CD4-positive, alpha-beta T cell treated with Interleukin-2 at 100 ng/mL for 4 hours (primary cell): Measurements from ENCODE around the gene PRKCZ.
"Not testable (repeated sequence)": the region's sequence is repeated elsewhere in the genome, so short reads cannot be mapped to it uniquely, and the experiment has no call there.

ENCODE experiments used
- DNase-seq: peaks from one replicate; pipeline ENCODE4 v3.0.0-alpha.2; 2020; ENCODE audit warnings: low spot score

PRKCZ gene

DNA sequence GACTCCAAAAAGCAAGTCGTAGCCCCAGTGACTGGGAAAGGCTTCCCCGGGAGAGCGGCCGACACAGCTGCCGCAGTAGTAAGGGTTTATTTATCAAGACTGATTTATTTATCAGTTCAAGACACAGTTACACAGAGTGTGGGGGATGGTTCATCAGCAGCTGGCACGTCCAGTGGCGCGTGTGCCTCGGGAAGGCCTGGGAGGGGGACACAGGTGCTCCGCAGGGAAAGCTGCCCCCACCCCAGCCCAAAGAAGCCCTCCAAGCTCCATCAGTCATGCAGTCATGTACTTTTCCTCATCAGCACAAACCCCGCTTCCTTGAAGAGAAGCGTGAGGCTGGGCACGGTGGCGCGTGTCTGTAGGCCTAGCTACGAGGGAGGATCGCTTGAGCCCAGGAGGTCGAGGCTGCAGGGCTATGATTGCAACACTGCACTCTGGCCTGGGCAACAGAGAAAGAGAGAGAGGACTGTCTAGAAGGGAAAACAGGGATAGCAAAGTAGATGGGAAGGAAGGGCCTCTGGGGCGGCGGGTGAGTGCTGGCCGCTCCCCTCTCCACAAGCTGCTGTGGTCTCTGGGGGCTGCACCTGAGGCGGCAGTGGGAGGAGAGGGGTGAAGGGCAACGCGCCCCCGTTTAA lies 53.2 kb downstream of the PRKCZ start:
- no peak for DNase-seq

DNA sequence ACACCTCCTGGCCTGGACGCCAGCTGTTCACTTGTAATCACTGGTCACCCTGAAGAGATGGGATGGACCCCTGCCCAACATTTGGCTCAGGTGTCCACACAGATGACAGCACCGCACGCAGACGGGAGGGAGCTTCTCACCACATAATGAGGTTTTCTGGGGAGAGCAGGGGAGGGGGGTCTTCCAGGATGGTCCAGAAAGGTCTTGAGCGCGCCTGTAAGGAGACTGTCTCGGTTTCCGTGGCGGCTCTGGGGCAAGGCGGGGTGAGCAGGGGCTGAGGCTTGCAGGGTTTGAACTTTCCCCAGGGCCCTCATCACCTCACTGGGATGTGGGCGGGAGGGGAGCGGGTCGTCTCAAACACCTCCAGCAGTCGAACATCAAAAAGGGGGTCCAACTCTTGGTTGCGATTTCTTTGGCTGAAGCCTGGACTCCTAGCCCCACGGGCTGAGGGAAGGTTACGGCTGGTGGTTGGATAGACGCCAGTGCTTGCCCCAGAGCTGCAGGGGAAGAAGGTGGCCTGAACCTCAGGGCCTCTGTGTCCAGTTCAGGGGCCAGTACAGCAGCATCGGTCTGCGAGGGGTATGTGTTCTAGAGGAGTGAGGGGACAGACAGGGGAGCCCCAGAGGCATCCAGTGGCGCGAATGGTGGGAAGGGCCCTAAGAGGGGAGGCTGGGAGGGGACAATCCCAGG lies 53.8 kb downstream of the PRKCZ start:
- DNase-seq: no peak

DNA sequence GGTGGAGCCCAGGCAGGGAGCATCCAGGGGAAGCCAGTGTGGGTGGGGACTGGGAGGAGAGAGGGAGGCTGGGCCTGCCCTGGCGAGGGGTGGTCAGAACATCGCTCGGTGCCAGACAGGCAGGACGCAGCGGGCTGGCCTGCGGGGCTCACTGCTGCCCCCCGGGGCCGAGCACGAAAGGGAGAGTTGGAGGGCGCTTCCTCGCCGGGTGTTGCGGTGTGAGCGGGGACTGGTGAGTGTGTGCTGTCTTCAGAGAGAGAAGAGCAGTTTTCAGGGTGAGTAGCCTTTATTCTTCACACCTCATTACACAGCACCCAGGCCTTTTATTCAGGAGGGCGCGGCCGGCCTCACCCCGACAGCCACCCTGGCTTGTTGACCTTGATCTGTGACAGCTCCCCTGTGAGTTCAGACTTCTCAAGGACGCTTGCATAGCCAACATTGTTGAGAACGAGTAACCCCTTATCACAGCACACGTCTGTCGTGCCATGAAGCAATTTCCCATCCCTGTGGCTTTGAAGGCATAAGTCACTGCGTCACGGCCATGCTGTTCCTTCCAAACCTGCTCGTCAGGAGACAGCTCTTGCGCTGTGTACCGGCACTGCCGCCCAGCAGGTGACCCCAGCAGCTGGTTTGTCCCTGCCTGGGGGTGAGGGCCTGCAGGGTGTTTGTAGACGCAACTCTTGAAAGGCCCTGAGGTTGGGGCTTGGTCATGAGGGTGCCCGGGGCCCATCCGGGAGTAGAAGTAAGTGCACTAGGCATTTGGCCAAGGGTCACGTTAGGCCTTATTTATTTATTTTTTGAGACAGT lies 54.6 kb downstream of the PRKCZ start:
- DNase-seq: no peak

DNA sequence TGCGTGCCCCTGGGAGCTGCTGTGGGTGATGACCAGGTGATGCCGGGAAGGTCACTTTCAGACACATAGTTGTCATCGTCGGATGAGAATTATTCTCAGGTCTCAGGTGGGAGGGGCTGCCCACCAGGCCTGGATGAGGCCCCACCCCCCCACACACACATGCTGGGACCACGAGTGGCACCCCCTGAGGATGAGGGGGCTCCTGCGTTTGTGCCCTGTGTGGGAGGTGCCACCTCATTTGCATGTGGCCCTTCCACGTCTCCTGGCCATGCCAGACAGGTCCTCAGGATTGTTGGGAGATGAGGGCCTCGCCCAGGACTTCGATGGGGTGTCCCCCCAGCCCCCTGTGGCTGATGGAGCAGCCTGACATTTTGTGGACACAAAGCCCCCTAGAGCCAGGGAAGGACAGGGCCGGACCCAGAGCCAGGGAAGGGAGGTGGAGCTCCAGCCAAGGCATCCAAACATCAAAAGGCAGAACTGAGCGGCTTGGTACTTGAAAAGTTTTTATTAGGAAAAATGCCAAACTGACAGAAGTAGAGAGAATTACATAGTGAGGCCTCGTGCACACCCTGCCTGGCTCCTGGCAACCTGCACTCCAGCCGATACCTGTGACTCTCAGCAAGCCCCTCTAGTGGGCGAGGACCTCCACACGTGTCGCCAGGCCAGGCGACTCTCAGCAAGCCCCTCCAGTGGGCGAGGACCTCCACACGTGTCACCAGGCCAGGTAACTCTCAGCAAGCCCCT lies 55.7 kb downstream of the PRKCZ start:
- DNase-seq: no peak

DNA sequence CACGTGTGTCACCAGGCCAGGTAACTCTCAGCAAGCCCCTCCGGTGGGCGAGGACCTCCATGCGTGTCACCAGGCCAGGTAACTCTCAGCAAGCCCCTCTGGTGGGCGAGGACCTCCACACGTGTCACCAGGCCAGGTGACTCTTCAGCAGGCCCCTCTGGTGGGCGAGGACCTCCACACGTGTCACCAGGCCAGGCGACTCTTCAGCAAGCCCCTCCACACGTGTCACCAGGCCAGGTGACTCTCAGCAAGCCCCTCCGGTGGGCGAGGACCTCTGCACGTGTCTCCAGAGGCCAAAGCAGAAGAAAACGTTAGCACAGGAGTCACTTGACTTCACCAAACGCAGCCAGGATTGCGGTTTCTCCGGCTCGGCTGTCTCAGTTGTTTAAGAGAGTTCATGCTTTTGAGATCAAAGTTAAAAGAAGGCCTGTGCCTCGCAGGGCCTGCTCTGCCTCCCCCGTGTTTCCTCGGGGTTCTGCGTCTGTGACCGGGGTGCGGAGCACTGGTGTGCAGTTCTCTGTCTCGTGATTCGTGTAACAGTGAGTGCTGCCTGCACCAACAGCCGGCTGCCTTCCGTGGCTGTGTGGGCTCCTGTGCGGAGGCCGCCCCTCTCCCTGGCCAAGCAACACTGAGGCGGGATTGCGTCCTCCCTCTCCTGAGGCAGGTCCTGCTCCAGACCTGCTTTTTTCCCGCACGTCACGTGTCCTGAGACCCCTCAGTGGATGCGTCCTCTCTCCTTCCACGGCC lies 56.6 kb downstream of the PRKCZ start:
- no peak for DNase-seq

DNA sequence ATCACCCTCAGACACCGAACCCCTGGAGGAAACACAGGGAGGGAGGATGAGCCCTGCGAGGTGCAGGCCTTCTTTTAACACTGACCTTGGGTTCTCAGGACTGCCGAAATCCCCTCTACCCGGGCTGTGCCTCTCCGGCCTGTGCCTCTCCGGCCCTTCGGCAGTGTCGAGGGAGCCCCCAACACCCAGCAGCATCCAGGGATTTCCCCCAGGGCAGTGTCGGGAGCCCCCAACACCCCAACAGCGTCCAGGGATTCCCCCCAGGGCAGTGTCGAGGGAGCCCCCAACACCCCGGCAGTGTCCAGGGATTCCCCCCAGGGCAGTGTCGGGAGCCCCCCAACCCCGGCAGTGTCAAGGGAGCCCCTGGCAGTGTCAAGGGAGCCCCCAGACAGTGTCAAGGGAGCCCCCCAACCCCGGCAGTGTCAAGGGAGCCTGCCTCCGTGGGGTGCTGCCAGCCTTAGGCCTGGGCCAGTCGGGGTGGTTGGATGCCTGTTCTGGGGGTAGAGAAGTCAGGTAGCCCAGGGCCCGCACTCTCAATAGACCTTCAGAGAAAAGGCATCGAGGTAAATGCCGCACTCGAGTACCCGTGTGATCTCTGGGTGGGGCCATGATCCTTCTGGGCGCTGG lies 57.5 kb downstream of the PRKCZ start:
- DNase-seq: no peak

DNA sequence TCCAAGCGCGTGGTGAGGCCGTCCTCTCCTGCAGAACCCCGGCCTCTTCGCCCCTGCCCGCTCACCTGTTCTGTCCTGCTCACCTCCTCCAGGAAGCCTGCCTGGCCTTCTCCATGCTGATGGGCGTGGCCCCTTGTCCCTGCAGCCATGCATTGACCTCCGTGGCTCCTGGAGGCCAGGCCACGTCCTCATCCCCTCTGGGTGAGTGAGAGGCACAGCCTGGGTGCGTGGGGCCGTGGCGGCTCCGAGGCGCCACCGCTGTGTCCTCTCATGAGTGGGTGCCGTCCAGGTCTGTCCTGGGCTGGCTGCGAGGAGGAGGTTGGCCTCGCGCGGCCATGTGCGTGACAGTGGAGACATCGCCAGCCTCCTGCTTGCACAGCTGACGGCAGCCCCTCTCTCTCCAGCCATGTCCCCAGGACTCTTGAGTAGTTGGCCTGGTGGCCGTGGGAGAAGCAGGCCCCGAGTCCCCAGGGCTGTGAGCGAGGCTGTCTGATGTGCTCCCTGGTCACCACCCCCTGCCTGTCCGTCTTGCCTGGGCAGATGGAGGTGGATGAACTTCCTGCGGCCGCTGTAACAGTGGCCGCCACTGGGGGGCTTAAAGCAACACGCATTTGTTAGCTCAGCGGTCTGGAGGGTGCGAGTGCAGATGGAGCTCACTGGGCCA lies 58.1 kb downstream of the PRKCZ start:
- no peak for DNase-seq

DNA sequence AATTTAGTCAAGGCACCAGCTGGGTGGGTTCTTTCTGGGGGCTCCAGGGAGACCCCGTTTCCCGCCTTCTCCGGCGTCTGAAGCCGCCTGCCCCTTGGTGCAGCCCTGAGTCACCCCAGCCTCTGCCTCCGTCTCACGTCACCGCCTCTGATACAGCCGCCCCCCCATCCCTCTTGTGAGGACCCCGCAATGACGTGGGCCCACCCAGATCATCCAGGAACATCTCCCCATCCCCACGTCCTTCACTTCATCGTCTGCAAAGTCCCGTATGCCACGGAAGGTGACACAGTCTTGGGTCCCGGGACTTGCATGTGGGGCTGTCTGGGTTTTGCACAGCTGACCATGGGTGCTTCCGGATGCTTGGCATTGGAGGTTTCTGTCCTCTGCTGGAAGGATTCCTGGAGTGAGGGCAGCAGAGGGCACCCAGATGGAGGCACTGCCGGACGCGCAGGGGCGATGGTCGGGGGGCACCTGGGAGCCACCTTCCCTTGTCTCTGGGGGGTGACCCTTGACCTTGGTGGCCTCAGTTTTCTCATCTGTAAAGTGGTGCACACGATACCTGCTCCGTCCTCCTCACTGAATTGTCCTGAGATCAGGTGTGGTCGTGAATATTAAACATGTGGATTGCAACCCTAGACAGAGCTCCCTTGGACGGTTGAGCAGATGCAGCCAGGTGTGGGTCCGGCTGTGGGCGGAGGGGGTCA lies 58.8 kb downstream of the PRKCZ start:
- DNase-seq: no peak

DNA sequence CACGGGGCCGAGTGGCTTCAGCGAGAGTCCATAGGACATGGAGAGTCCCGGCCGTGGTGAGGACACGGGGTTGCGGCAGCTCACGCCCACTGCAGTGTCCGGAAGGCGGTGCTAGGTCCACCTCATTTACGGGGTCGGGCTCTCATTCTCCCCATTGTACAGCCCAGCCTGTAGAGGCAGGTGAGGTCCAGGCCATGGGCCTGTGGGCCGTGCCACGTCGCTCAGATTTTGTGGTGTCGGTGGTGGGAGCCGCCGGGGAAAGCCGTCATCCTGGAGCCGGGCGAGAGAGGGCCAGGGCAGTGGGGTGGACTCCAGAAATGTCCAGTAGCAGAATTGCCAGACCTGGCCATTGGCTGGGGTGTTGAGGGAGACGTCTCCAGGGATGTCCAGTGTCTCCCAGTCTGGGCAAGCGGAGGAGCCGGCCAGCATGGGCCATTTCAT lies 59.4 kb downstream of the PRKCZ start:
- no peak for DNase-seq

DNA sequence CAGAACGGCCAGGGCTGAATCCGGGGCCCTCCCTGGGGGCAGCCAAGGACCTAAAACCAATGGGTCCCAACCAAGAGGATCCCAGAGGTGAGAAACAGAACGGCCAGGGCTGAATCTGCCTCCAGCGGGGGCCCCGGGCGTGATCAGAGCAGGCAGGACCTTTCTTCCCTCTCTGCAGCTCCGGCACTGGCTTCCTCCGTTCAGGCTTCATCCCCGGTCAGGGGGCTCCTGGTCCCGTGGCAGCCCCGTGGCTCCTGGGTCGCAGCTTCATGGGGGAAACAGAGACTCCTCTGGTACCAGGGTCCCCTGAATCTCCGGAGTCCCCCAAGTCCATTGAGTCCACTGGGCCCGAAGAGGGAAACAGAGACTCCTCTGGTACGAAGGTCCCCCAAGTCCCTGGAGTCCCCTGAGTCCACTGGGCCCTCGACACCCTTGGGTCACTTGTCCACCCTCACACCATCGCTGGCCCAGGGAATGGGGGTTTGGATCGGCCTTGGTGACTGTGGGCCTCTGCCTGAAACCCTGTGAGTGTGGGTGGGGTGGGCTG lies 60.1 kb downstream of the PRKCZ start:
- DNase-seq: no peak

DNA sequence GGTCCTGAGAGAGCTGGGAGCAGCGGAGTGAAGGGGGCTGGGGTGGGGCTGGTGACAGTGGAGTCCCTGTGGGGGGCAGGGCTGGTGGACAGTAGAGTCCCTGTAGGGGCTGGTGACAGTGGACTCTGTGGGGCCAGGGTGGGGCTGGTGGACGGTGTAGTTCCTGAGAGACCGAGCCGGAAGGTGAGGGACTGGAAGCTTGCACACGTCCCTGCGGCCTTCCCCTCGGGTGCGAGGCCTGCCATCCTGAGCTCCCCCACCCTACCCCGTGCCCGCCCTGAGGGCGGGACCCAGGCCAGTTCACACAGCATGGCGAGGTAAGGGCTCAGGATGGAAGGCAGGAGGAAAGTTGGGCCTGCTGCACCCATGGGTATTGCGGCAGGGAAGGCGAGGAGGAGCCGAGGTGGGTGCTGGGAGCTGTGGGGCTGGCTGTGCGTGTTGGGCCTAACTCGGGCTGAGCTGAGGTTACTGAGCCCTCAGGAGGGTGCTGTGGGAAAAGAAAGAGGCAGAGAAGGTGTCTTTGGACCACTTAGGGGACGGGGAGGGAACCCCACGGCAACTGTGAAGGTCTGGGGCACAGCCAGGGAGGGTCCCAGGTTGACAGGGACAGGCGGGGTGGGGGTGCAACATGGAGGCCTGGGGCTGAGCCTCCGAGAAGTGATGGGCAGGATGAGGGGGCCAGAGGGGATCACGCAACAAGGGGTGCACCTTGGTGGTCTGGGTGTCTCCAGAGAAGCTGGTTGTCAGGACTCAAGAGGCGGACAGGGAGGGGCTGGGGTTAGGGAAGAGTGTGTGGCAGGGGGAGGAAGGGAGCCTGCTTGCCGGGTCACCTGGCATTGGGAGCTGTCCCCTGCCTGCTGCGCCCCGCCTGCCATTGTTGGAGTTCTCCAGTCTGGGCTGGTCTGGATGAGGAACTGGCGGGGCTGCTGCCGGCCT lies 60.8 kb downstream of the PRKCZ start:
- DNase-seq: no peak

DNA sequence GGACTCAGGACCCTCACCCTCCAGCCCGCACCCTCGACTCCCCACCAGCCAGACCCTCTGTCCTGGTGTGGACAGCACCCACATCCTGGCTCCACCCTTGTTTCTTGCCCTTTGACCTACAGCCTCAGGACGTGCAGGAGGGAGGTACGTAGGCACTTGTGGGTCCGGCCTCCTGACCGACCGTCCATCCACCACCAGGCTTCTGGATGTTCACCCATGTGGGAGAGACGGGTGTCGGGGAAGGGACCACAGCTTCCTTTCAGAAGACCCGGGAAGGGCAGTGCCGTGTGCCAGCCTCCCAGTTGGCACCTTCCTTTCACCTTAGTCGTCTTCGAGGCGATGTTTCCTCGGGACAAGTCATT lies 61.4 kb downstream of the PRKCZ start:
- DNase-seq: no peak

DNA sequence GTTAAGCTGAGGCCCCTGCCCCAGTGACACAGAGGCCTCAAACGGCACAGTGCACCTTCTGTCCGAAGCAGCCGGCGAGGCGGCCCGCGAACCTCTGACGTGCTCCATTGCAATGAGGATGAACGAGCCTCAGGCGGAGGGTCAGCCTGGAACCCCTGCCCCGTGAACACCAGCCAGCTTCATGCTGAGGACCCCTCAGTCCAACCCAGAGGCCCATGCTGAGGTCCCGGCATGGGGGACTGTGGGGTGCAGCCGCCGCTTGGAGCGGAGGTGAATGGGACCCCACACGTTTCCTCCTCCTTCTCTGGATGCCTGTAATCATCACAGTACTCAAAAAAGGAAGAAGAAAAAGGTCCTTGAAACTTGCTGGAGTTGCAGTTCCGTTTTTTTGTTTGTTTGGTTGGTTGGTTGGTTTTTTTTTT lies 62.1 kb downstream of the PRKCZ start:
- DNase-seq: no peak

DNA sequence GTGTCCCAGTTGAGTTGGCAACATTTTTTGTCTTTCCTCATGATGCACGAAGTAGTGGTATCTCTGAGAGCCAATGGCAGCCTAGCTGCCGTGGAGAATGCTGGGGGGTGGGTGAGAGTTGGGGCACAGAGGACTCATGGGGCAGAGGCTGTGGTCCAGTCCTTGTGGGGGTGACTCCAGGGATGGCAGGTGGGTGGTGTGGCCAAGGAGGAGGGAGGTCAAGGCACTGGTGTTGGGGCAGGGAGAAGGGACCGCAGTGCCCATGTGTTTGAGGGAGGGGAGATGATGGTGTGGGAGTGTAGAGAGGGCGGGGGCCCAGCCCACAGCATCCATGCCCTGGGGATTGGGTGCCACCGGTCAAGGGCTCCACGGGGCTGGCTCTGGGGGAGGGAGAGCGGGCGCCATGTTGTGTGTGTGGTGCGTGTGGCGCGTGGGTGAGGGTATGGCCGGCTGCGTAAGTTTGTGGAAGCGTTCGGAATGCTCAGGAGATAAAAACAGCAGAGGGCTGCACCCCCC lies 63.5 kb downstream of the PRKCZ start:
- no peak for DNase-seq

DNA sequence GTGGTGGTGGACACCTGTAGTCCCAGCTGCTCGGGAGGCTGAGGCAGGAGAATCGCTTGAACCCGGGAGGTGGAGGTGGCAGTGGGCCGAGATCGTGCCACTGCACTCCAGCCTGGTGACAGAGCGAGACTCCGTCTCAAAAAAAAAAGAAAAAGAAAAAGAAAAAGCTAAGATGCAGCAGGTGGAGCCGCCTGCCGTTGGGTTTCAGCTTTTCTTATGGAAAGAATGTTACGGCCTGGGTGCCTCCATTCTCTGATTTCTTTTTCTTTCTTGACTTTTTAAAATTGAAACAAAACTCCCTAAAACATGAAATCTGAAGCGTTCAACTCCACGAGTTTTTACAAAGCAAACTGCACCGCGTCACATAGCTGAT lies 64.4 kb downstream of the PRKCZ start:
- not testable (repeated sequence) for DNase-seq

DNA sequence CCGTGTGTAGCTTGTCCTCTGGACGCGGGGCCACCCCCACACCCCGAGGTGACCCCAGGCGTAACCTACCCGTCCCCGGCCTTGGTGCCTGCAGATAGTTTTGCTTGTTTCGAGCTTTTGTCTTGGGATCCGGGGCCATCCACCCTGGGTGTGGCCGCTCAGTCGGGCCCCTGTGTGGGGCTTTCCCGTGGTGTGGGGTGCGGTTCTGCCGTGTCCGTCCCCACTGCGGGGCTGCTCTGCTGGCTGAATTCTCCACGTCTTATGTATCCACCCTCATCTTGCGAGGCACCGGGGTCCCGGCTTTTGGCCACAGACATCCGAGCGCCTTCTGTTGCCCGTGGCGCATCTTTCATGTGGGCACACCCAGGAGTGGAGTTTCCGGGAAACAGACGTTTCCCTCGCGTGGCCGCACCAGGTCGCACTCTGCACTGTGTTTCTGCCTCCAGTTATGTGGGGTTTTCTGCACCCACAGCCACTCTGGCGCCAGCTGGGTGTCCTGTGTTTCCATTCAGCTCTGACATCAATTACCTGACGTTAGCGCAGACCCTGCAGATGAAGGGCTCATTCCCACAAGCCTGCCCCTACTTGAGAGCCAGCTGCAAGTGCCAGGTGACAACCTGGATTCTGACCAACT lies 64.9 kb downstream of the PRKCZ start:
- no peak for DNase-seq

DNA sequence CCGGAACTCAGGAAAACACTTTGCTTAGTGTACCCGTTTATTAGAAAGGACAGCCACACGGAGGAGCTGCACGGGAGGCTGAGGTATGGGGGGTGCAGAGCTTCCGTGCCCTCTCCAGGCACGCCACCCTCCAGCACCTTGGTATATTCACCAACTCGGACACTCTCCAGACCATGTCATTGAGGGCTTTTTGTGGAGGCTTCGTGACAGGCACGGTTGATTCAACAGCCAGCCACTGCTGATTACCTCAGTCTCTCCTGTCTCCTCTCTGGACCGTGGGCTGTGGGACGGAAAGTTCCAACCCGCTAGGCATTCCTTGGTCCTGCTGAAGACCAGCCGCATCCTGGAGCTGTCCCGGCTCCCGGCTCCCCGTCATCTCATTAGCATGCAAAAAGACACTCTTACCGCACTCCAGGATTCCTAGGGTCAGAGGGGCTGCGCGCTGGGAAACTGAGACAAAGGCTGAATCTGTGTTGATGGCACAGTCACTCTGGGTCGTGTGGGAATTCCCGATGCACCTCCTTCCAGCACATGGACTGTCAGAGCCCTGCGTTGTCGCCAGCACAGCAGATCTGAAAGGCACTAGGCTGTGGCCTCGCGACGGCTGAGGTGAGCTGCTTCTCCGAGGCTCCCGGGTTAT lies 65.6 kb downstream of the PRKCZ start:
- no peak for DNase-seq

DNA sequence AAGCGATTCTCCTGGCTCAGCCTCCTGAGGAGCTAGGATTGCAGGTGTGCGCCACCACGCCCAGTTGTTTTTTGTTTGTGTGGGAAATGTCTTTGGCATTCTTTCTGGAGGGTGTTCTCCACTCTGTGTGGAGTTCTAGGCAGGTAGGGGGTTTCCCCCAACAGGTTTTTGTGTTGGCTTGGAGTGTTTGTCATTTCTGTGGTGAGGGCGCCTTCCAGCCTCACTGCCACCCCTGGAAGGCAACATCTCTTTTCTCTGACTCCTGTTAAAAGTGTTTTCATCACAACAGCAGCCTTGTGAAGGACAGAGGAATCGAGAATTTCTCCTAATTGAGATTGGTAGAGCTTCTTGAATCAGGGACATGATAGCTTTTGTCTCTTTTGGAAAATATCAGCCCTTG lies 69.7 kb downstream of the PRKCZ start:
- no peak for DNase-seq
